Mononuclear cell (primary cell): ENCODE measurements around the gene MR1. TPM values are rescaled to one million over a fixed set of nuclear protein-coding genes. Genes with fewer than 3 reads are reported as not detected.
A peak's percentile ranks its signal among the peaks of the same experiment; 100 is the strongest.

Experiments
- H3K27me3 ChIP-seq: 2 replicates; pipeline ENCODE4 v1.6.0; 2011; ENCODE audit warnings: low read length, control low read depth; ENCODE audit not compliant: insufficient read depth
- H3K4me1 ChIP-seq: 2 replicates; pipeline ENCODE4 v1.5.1; 2011; ENCODE audit warnings: mild to moderate bottlenecking, low read length, control low read depth; ENCODE audit not compliant: insufficient read depth
- H3K4me3 ChIP-seq: 2 replicates; pipeline ENCODE4 v1.5.1; 2011; ENCODE audit warnings: mild to moderate bottlenecking, low read length, moderate library complexity
- H3K9me3 ChIP-seq: 2 replicates; pipeline ENCODE4 v1.5.1; 2011; ENCODE audit warnings: low read depth, mild to moderate bottlenecking, control low read depth, low read length
- total RNA-seq: library from RNA; depleted of rRNA; stranded (reverse); fragments of >200 nt; gene quantifications from one replicate; pipeline ENCODE4 v1.2.3, GENCODE V29; 2012

Gene MR1
- total RNA-seq, 1 donor, result 19.2 TPM

- Histone ChIP-seq H3K4me3 (no peak overlapping the region), H3K27me3 (peaks cover 4% of the 10 kb centered on the region), H3K4me1 (no peaks in the 10 kb centered on the region), H3K9me3 (no peaks in the 10 kb centered on the region)
These were observed 39.9 kb downstream of the MR1 start for GRCh38 chr1:181073638-181074037.

GRCh38 chr1:181075766-181076350 is 42.1 kb downstream of the MR1 start:
- Histone ChIP-seq H3K27me3 (peaks cover 4% of the 10 kb centered on the region), H3K4me3 (no peak overlapping the region), H3K9me3 (no peaks in the 10 kb centered on the region), H3K4me1 (peaks cover 5% of the 10 kb centered on the region)

DNA sequence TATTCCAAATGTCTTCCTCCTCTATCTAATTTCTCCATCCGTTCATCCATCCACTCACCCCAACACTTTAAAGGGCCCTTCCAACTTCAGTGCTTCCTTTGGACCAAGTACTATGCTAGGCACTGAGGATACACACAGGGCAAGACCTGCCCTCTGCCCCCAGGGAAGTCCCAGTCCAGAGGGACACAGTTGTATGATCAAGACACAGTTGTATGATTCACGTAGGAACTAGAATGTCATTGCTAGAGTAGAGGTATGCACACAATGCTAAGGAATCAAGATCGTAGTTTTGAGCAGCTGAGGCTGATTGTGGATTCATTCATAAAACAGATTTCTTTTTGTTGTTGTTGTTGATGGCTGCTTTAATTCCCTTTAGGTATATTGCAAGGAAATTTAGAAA is 43.1 kb downstream of the MR1 start:
- H3K27me3 ChIP-seq, result peaks cover 4% of the 10 kb centered on the region
- no peak overlapping the region for H3K4me3 ChIP-seq
- peaks cover 5% of the 10 kb centered on the region for H3K4me1 ChIP-seq
- H3K9me3 ChIP-seq, result no peaks in the 10 kb centered on the region

GRCh38 chr1:181077576-181078242 is 43.9 kb downstream of the MR1 start:
- Histone ChIP-seq H3K4me3 (no peak overlapping the region), H3K9me3 (no peaks in the 10 kb centered on the region), H3K4me1 (peaks cover 5% of the 10 kb centered on the region), H3K27me3 (peaks cover 4% of the 10 kb centered on the region)

- no peaks in the 10 kb centered on the region for H3K9me3 ChIP-seq
- peaks cover 4% of the 10 kb centered on the region for H3K27me3 ChIP-seq
- H3K4me1 ChIP-seq, result peaks cover 9% of the 10 kb centered on the region
- no peak overlapping the region for H3K4me3 ChIP-seq
These were observed 45.6 kb downstream of the MR1 start for GRCh38 chr1:181079382-181079781.

DNA sequence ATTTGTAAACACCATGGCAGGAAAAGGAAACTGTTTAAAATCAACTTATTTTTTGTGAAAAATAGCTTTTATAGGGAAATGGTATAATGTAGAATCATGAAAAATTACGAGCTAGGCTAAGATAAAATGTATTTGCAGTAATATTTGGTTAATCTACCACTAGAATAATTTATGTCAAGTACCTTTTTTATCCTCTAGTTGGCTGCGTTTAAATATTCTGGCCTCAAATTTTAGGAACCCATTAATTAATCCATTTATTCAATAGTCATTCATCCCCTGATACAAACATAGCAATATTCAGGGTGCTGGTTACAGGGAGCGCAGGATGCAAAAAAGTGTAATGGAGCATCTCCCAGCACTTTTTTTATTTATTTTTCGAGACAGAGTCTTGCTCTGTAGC is 46.1 kb downstream of the MR1 start:
- peaks cover 4% of the 10 kb centered on the region for H3K27me3 ChIP-seq
- H3K4me3 ChIP-seq, result no peak overlapping the region
- peaks cover 11% of the 10 kb centered on the region for H3K4me1 ChIP-seq
- H3K9me3 ChIP-seq, result no peaks in the 10 kb centered on the region

GRCh38 chr1:181080556-181080955 is 46.8 kb downstream of the MR1 start:
- no peak overlapping the region for H3K4me3 ChIP-seq
- H3K9me3 ChIP-seq, result no peaks in the 10 kb centered on the region
- H3K27me3 ChIP-seq, result peaks cover 4% of the 10 kb centered on the region
- peaks cover 11% of the 10 kb centered on the region for H3K4me1 ChIP-seq

DNA sequence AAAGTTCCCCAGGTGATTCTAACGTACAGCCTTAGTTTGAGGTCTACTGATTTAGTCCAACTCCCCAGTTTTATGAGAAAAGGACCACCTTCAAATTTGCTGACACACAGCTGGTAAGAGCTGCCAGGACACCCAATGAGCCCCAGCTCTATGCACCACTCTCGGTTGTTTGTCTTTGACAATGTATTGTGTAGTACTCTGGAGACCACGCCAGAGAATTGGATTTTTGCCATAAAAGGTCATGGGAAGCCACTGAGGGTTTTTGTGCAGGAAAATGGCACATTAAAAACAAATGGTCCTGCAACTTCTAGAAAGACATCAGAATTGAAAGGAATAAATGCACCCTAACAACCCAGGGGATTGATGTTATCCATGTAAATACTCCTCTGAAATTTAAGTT is 47.6 kb downstream of the MR1 start:
- Histone ChIP-seq H3K4me1 (peaks cover 16% of the 10 kb centered on the region), H3K27me3 (peaks cover 3% of the 10 kb centered on the region), H3K9me3 (no peaks in the 10 kb centered on the region), H3K4me3 (no peak overlapping the region)

DNA sequence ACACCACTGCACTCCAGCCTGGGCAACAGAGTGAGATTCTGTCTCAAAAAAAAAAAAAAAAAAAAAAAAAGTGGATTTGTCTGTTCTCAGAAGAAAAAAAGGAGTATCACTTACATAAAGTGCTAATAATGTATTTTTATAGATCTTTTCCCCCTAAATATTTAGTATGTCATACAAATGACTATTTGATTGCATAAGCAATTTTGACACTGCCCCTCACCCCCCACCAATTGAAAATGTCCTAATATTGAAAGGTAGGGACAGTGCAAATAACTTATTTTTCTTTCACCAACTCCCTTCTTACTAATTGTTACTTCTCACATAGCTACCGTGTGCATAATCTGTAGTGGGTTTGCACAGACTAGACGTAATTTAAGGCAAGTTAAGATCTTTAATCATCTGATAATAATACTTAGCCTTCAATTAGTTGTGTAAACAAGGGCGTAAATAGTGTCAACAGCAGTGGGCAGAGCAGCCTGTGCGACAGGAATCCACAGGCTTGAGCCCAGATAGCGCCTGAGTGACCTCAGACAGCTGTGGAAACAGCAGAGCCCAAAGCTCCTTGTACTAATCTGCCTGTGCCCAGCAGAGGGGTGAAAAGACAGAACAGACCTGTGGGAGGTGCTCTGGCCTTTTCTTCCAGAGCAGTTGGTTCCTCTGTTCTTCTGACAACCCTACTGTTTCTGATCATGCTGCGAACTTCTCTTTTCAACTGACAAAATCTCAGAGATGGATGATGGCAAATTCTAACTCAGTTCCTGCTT is 50.2 kb downstream of the MR1 start:
- peaks cover 35% of the 10 kb centered on the region for H3K4me1 ChIP-seq

DNA sequence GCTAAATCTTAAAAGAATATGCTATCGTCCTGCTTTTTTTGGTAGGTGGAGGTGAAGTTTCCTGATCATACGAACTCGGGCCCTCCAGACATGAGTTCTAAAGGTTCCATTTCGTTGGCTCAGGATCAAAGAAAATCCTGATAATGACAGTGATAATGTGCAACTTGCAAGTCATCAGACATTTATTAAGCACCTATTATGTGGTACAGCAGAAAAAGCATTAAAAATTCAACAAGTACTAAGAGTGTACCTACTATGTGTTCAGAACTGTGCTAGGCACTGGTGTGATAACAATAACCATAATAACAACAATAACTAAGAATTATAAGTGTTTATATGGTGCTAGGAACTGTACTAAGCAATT is 50.8 kb downstream of the MR1 start:
- Histone ChIP-seq H3K9me3 (no peaks in the 10 kb centered on the region), H3K4me1 (peaks cover 35% of the 10 kb centered on the region), H3K27me3 (no peaks in the 10 kb centered on the region), H3K4me3 (no peak overlapping the region)

More for the DNA sequence above, 50.2 kb downstream of the MR1 start:
- Histone ChIP-seq H3K9me3 (no peaks in the 10 kb centered on the region), H3K4me3 (no peak overlapping the region), H3K27me3 (no peaks in the 10 kb centered on the region)

DNA sequence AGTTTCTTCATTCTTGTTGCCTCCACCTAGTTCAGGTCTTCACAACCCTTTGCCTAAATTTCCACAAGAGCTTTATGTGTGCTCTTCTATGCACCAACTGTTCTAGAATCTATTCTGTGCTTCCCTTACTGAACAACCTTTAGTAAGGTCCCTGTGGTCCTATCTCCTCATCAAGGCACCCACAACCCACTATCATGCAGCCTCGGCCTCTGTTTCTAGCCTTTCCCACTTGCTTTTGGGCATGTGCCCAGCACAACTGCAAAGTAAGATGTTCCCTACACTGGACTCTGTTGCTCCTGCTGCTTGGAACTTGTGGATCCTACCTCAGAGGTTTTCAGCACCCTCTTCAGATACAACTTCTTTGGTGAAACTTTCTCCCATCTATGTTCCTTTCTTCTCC is 52.3 kb downstream of the MR1 start:
- Histone ChIP-seq H3K4me3 (no peak overlapping the region), H3K9me3 (no peaks in the 10 kb centered on the region)

GRCh38 chr1:181086926-181087325 is 53.1 kb downstream of the MR1 start:
- Histone ChIP-seq H3K27me3 (no peaks in the 10 kb centered on the region), H3K4me3 (no peak overlapping the region), H3K4me1 (peaks cover 45% of the 10 kb centered on the region), H3K9me3 (no peaks in the 10 kb centered on the region)

More for the DNA sequence above, 52.3 kb downstream of the MR1 start:
- peaks cover 37% of the 10 kb centered on the region for H3K4me1 ChIP-seq
- H3K27me3 ChIP-seq, result no peaks in the 10 kb centered on the region

- Histone ChIP-seq H3K4me1 (peaks cover 50% of the 10 kb centered on the region), H3K27me3 (no peaks in the 10 kb centered on the region), H3K4me3 (no peak overlapping the region), H3K9me3 (no peaks in the 10 kb centered on the region)
These were observed 53.7 kb downstream of the MR1 start for GRCh38 chr1:181087400-181087901.

DNA sequence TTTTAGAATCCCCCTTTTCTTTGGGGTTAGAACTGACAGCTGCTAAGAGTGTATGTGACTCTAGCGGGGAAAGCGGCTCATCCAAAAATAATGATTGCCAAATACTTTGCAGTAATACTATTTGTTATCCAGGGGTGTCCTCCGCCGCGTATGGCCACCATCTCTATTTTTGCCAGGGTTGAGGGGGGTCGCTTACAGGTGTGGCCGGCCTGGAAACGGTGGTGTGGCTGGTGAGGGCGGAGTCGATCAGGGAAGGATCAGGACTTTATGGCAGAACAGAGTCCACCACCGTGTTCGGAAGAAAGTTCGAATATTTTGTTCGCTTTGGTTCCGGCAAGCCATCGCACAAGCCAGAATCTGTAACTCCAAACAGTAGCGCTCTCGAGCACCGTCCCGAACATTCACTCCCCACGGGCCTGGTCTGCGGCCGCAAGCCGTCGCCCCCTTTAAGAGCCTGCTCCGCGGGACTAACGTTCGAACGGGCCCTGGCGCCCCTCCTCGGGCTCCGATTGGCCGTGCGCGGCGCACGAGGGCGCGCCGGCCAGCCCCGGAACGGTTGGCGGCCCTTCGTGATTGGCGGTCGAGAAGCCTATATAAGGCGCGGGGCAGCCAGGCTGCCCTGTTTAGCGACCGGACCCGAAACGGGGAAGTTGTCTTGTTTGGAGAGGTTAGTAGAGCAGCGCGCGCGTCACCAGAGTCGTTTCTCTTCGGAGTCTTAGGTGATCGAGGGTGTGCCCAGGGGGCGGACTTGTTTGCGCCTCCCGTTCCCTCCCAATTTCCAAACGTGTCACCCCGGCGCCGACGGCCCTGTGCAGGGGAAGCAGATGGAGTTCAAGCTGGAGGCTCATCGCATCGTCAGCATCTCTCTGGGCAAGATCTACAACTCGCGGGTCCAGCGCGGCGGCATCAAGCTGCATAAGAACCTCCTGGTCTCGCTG is 54.6 kb downstream of the MR1 start, which contains the start of gene IER5:
Gene IER5 (plus strand): TSS at position 622 of the 938 bp plus-strand sequence. CDS start 203 bp downstream, at position 825.
- Histone ChIP-seq H3K9me3 (no peaks in the 10 kb centered on the region), H3K4me3 (peak within 1 kb of the TSS; percentile 89), H3K4me1 (peaks cover 59% of the 10 kb centered on the region), H3K27me3 (no peaks in the 10 kb centered on the region)
